ENCODE results near the gene PIGU.

Gene PIGU

DNA sequence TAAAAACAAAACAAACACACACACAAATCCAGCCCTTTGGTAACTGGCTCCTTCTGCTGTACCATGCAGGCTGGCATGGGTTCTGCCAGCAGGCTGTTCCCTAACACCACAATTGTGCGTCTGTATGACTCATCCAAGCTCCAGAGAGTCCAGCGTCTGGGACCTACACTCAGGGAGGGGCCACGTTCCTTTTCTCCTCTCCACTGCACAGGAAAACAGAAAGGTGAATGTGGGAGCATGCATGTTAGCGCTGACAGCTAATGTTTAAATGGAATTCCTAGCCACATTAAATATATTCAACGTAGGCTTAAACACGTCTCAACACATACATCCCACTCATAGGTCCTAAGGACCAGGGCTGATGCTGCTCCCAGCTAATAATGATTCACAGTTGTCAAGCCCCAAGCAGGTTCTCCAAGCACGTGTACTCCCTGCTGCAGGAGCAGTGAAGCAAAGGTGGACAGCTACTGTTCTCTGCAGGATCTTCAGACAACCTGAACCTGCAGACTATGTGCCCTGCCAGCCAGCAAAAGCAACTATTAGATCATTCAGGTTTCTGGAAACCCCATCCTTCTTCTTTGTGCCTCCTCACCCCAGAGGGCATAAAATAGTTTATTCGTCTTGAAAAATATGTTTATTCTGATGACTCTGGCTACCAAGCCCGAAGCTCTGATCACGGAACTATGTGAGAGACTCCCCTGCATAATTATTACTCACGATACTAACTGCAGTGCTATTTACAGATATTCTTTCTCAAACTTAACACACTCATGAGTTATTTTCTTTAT lies 97.5 kb downstream of the PIGU start:
- no peaks in the 10 kb centered on the region for H3K4me1 ChIP-seq
- H3K27me3 ChIP-seq = no peaks in the 10 kb centered on the region
- no peak overlapping the region for H3K4me3 ChIP-seq (ENCODE audit: low read depth, low read length)
- TF ChIP-seq, protein P1, sequence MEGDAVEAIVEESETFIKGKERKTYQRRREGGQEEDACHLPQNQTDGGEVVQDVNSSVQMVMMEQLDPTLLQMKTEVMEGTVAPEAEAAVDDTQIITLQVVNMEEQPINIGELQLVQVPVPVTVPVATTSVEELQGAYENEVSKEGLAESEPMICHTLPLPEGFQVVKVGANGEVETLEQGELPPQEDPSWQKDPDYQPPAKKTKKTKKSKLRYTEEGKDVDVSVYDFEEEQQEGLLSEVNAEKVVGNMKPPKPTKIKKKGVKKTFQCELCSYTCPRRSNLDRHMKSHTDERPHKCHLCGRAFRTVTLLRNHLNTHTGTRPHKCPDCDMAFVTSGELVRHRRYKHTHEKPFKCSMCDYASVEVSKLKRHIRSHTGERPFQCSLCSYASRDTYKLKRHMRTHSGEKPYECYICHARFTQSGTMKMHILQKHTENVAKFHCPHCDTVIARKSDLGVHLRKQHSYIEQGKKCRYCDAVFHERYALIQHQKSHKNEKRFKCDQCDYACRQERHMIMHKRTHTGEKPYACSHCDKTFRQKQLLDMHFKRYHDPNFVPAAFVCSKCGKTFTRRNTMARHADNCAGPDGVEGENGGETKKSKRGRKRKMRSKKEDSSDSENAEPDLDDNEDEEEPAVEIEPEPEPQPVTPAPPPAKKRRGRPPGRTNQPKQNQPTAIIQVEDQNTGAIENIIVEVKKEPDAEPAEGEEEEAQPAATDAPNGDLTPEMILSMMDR (IDR thresholded peaks at IDR 0.05; ENCODE audit: low read depth, low read length) = peak; percentile 63
- no peaks in the 10 kb centered on the region for H3K9me3 ChIP-seq
- peak; percentile 68 for DNase-seq
- H3K36me3 ChIP-seq = no peaks in the 10 kb centered on the region

DNA sequence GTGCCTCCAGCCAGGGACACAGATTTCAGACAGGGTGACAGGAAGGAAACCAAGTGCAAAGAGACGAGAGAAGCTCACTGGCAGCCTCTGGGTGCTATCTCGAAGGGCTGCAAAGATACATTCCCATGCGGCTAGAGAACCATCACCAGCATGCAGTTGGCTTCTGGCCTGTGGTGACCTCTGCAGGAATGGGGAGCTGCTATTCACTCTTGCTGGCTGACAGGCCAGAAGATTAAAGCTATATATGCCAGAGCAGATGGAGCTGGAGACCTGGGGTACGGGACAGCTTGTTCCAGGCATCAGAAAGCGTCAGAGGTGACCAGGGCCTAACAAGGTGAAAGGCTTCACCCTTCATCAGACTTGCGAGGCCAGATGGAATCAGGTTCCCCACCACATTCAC lies 98.4 kb downstream of the PIGU start:
- no peak for DNase-seq
- Histone ChIP-seq H3K36me3 (no peaks in the 10 kb centered on the region), H3K27me3 (no peaks in the 10 kb centered on the region), H3K4me1 (no peaks in the 10 kb centered on the region), H3K9me3 (no peaks in the 10 kb centered on the region), H3K4me3 (ENCODE audit: low read depth, low read length) (no peak overlapping the region)
- TF ChIP-seq, protein P1 (IDR thresholded peaks at IDR 0.05; ENCODE audit: low read depth, low read length) = no peak

DNA sequence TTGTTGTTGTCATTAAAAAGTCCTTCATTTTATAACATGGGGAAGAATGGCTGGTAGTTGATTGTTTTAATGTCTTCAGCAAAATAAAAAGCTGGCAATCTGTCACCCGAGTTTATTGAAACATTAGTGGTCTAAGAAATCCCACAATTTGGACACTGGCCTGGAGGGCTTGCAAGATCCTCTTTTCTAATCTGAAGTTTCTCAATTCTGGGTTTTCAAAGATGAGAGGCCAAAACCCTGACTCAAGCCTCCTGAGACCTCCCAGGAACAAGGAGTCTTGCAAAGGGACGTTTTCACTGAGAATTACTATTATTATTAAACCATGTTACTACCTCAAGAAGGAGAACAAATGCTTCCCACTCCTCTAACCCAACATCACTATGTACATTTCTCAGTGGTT lies 98.9 kb downstream of the PIGU start:
- TF ChIP-seq, protein P1 (IDR thresholded peaks at IDR 0.05; ENCODE audit: low read depth, low read length) = no peak
- no peak for DNase-seq

GRCh38 chr20:34577061-34577460 lies 99.8 kb downstream of the PIGU start:
- TF ChIP-seq, protein P1 (IDR thresholded peaks at IDR 0.05; ENCODE audit: low read depth, low read length) = no peak
- H3K27me3 ChIP-seq = no peaks in the 10 kb centered on the region
- no peaks in the 10 kb centered on the region for H3K9me3 ChIP-seq
- no peak overlapping the region for H3K4me3 ChIP-seq (ENCODE audit: low read depth, low read length)
- H3K4me1 ChIP-seq = no peaks in the 10 kb centered on the region
- no peak for DNase-seq
- no peaks in the 10 kb centered on the region for H3K36me3 ChIP-seq

More for the DNA sequence above, 98.9 kb downstream of the PIGU start:
- H3K4me3 ChIP-seq (ENCODE audit: low read depth, low read length) = no peak overlapping the region
- no peaks in the 10 kb centered on the region for H3K4me1 ChIP-seq
- H3K9me3 ChIP-seq = no peaks in the 10 kb centered on the region
- no peaks in the 10 kb centered on the region for H3K27me3 ChIP-seq
- no peaks in the 10 kb centered on the region for H3K36me3 ChIP-seq

- H3K9me3 ChIP-seq = no peaks in the 10 kb centered on the region
- no peaks in the 10 kb centered on the region for H3K4me1 ChIP-seq
- no peaks in the 10 kb centered on the region for H3K36me3 ChIP-seq
- TF ChIP-seq, protein P1 (IDR thresholded peaks at IDR 0.05; ENCODE audit: low read depth, low read length) = no peak
- DNase-seq = no peak
- no peaks in the 10 kb centered on the region for H3K27me3 ChIP-seq
- H3K4me3 ChIP-seq (ENCODE audit: low read depth, low read length) = no peak overlapping the region
These were observed 101.1 kb downstream of the PIGU start for GRCh38 chr20:34575756-34576155.

DNA sequence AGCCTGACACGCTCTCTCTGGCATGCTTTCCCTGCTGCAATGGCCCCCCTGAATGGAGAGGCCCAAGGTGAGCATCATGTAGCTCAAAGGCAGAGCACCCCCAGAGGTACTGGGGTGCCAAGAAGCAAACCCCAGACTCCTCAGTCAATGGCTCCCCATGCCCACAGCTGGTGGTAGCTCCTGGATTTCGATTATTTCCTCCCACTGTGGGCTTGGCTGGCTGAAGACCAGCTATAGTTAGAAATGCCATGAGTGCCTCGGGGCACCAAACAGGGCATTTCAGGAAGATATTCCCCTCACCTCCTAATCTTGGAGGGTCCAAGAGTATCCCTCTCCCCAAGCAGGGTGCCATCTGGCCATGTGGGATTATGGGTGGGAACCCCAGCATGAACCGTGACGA lies 101.6 kb downstream of the PIGU start:
- Histone ChIP-seq H3K9me3 (no peaks in the 10 kb centered on the region), H3K4me3 (ENCODE audit: low read depth, low read length) (no peak overlapping the region), H3K36me3 (no peaks in the 10 kb centered on the region), H3K27me3 (no peaks in the 10 kb centered on the region), H3K4me1 (no peaks in the 10 kb centered on the region)
- TF ChIP-seq, protein P1 (IDR thresholded peaks at IDR 0.05; ENCODE audit: low read depth, low read length) = no peak
- no peak for DNase-seq

Measured in BE2C (cell line).